GM19324 (cell line): ENCODE measurements around the gene FAM200A.
"Not testable (repeated sequence)": the region's sequence is repeated elsewhere in the genome, so short reads cannot be mapped to it uniquely, and the experiment has no call there.

Experiments used
- ATAC-seq: cut with Tn5 transposase; IDR thresholded peaks from one replicate; pipeline ENCODE4 v1.9.1; 2021; ENCODE audit warnings: mild to moderate bottlenecking, moderate library complexity; ENCODE audit not compliant: unreplicated experiment, low FRiP score

Gene FAM200A

GRCh38 chr7:99551767-99552463 lies at the start of gene FAM200A:
TSS of gene FAM200A (minus strand) at chr7:99552114. CDS start at chr7:99548407, 3,707 bp downstream.
- ATAC-seq, result peak; percentile 86

GRCh38 chr7:99599836-99600235 lies 47.9 kb upstream of the FAM200A start:
- ATAC-seq, result no peak

- ATAC-seq, result no peak
Observed at GRCh38 chr7:99597762-99598501, 46.0 kb upstream of the FAM200A start, which contains the start of gene TMEM225B. TSS of gene TMEM225B (plus strand) at chr7:99598267. CDS start at chr7:99604389, 6,122 bp downstream.

DNA sequence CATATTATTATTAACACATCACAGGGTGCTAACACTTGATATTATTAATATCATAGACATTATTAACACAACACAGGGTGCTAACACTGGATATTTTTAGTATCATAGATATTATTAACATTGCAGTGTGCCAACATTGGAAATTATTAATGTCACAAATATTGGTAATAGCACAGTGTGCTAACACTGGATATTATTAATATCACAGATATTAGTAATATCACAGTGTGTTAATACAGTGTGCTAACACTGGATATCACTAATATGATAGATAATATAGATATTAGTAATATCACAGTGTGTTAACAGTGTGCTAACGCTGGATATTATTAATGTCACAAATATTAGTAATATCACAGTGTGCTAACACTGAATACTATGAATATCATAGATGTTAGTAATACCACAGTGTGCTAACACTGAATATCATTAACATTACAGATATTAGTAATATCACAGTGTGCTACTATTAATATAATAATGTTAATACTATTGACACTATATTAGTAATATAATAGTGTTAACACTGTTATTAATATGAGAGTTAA lies 44.6 kb upstream of the FAM200A start:
- no peak for ATAC-seq

GRCh38 chr7:99594948-99595745 lies 43.2 kb upstream of the FAM200A start:
- no peak for ATAC-seq

- no peak for ATAC-seq
Observed at GRCh38 chr7:99588868-99589267, 37.0 kb upstream of the FAM200A start.

DNA sequence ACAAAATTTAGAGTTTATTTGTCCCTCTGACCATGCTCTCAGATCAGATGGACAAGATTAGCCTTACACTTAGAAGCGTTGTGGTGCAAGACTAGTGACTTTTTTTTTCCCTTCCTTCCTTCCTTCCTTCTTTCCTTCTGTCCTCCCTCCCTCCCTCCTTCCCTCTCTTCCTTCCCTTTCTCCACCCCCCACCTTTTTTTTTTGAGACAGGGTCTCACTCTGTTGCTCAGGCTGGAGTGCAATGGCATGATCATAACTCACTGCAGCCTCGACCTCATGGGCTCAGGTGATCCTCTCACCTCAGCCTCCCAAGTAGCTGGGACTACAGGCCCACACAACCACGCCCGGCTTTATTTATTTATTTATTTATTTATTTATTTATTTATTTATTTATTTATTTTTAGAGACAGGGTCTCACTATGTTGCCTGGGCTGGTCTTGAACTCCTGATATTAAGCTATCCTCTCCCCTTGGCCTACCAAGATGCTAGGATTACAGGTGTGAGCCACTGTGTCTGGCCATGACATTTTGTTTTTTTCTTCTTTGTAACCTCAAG lies 28.9 kb upstream of the FAM200A start:
- not testable (repeated sequence) for ATAC-seq

DNA sequence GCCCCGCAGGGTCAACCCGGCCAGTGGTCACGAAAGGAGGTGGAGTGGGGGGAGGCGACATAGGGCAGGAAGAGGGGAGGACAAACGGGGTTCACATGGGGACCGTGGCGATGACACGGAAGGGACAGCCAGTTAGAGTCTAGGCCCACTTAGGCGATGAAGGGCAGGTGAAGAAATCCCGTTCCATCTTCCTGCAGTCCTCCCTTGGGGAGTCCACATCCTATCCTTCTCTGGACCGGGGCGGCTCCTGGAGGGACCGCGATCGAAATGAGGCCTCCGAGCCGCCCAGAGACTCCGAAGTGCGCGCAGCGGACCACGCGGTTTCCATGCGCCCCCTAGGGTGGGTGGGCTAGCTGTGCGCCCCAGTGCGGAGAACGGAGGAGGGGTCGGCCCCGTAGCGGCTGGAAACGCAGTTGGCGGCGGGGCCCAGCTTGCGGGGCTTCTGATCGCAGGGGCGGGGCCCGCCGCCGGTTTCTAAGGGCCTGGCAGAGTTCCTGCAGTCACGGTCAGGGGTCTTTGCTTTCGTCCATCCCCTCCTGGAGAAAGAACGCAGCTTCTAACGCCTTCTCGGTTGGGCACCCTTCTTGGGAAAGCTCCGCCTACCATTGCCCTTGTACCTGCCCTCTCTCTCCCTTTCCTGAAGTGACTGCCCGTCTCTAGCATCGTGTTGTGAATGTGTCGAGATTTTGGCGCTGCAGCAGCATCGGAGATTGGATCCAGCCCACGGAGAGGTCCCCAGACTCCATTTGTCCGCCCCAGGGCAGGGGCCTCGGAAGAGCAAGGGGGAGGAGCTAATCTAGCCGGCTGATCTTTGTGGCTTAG lies 28.3 kb upstream of the FAM200A start:
- ATAC-seq, result no peak

DNA sequence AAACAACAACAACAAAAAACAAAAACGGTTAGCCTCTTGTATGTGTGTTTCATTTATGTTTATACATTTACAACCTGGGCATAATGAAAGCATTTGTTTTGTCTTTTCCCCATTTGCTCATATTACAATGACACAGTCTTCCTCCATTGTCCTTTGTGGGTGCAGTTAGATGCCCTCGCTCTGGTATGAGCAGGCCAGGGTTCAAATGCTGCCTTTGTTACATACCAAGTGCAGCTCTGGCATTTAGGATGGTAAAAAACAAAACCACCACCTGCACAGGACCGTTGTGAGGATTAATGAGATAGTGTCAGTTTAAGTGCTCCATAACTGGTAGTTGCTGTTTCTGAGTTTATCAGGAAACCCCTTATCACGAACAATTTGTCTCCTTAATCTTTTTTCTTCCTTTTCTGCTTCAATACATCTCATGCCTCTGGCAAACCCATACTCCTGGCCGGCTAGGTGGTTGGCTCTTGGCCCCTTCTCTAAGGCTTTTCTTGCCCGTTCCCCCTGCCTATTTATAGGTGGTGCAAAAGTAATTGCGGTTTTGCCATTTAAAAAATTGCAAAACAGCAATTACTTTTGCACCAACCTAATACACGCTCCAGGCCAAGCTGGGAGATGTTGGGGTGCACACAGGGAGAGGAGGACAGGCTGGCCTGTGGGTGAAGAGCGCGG lies 27.5 kb upstream of the FAM200A start:
- ATAC-seq, result no peak

DNA sequence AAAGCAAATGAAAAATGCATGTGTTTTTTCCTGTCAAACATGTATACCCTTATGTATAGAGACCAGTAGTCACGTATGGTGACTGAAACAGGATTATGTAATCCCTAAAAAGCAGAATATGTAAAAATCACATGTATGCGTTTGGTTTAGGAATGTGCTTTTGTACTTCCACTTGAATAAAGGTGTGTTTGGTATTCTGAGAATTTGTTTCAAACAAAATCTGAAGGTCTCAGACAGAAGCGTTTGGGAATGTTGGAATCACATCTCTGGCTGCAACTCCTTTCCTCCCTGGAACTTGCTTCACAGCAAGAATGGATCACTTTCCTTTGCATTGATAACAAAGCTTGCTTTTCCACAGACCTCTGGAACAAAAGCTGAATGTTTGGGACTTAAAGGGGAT lies 24.3 kb upstream of the FAM200A start:
- ATAC-seq, result no peak

GRCh38 chr7:99573257-99573656 lies 21.3 kb upstream of the FAM200A start:
- ATAC-seq, result no peak

GRCh38 chr7:99571768-99572167 lies 19.9 kb upstream of the FAM200A start:
- ATAC-seq, result no peak

DNA sequence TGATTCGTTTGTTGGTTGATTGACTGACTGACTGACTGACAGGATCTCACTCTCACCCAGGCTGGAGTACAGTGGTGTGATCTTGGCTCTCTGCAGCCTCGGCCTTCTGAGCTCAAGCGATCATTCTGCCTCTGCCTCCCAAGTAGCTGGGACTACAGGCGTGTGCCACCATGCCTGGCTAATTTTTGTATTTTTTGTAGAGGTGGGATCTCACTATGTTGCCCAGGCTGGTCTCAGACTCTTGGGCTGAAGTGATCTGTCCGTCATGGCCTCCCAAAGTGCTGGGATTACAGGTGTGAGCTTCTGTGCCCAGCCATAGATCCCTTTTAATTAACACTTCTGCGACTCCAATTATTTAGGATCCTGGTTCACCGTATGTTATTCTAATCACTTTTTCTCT lies 16.9 kb upstream of the FAM200A start:
- ATAC-seq, result not testable (repeated sequence)

DNA sequence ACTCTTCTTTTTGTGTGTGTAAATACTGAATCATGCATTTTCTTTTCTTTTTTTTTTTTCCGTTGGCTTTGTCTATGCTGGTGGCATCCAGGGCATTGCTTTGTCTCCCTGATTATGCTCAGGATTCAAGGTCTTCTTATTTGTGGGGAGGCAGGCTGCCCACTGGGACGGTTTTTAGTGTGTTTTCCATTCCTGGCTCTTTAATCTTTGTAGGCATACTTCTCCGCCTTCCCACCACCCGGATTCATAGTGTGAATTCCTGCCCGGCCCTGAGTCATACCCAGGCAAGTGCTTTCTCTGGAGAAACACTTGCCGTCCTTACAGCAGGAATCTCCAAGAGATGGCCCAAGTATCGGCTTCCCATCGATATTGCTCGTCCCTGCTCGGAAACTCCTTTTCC lies 11.7 kb upstream of the FAM200A start:
- ATAC-seq, result no peak

DNA sequence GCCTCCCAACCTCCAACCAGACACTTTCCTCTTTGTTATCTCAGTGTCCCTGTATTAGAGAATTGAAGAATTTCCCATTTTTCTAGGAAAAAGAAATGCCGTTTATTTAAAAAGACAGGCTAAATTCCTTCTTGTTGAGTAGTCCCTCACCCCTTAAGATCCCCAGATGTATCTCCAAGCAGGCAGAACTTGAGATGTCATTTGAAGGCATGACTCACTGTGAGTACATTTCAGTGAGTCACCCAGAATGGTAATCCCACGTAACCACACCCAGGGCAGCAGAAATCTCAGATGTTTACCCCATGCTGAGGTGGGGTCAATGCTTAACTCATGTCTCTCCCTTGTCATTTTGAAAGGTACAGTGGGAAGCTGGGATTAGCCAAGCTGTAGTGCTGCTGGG lies 10.9 kb upstream of the FAM200A start:
- no peak for ATAC-seq

- no peak for ATAC-seq
Observed at GRCh38 chr7:99562114-99562784, 10.3 kb upstream of the FAM200A start.

DNA sequence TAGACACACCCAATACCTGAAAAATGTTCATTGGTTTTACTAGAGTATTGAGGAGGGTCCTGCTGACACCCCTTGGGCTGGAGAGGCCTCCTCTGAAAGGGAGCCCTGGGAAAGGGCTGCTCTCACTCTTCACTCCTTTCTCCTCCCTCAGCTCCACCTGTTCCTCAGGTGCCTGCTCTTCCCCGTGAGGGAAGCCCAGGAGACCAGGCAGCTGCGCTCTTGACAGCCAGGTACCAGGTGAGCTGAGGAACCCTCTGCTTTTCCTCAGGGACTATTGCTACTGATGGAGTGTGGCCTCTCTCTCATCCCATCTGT lies 9.8 kb upstream of the FAM200A start:
- ATAC-seq, result no peak

- no peak for ATAC-seq
Observed at GRCh38 chr7:99560834-99561736, 9.2 kb upstream of the FAM200A start.
